ENCODE measurements around the gene HOXB3.

The HOXB3 gene

DNA sequence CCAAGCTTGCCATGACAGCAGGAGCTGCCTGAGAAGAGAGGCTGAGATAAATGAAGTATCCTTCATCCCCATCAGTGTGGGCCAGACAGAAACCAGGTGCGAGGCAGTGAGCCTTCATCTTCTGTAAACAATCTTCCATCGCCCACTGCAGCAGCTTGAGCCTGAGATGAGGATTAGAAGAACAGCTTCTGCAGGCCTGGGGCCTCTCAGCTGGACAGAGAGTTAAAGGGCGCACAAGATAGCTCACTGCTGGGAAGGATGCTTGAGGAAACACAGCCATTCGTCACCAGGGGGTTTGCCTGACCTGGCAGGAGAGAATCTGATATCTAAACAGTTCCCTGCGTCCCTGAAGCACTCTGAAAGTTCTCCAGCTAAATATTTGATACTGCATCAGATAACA, 86.3 kb downstream of the HOXB3 start:
- Mint-ChIP-seq H3K4me1 (ENCODE audit: low read depth) (peaks cover 17% of the 10 kb centered on the region), H3K9me3 (no peaks in the 10 kb centered on the region), H3K27ac (no peak overlapping the region), H3K4me3 (no peak overlapping the region), H3K27me3 (peaks cover 25% of the 10 kb centered on the region), H3K36me3 (ENCODE audit: low read depth) (no peaks in the 10 kb centered on the region)

DNA sequence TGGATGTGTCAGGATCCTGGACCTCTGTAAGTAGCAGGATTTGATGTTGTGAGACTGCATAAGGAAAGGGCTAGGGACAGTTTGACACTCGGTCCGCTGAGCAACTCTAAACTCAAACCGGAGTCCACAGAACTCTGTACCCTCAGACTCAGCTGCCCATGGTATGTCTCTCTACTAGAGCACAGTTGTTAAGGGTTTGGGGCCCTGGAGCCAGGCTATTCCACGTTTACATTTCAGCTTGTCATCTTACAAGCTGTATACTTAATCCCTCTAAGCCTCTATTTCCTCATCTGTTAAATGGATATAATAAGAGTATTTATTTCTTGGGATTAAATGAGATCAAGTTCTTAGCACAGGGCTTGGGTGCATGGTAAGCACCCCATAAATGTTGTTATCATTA, 87.1 kb downstream of the HOXB3 start:
- Mint-ChIP-seq H3K4me1 (ENCODE audit: low read depth) (peaks cover 17% of the 10 kb centered on the region), H3K27ac (no peak overlapping the region), H3K27me3 (peaks cover 29% of the 10 kb centered on the region), H3K9me3 (no peaks in the 10 kb centered on the region), H3K4me3 (no peak overlapping the region), H3K36me3 (ENCODE audit: low read depth) (no peaks in the 10 kb centered on the region)

DNA sequence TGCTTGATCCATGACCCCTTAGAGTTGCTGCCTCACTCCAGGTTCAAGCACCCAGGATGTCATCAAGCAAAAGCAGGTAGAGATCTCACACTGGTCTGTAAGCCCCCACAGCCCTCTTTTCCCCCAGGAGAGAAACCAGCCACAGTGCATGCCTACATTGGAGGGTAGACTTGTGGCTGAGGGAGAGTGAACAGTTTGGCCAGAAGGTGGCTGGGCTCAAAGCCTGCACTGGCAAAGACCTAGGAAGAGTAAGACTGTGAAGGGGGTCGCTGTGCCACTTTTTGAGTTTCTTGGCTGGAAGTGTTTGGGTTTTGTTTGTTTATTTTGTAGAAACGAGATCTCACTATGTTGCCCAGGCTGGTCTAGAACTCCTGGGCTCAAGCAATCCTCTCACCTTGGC, 87.7 kb downstream of the HOXB3 start:
- H3K36me3 Mint-ChIP-seq (ENCODE audit: low read depth) = no peaks in the 10 kb centered on the region
- H3K27me3 Mint-ChIP-seq = peaks cover 35% of the 10 kb centered on the region
- no peak overlapping the region for H3K4me3 Mint-ChIP-seq
- H3K4me1 Mint-ChIP-seq (ENCODE audit: low read depth) = peaks cover 17% of the 10 kb centered on the region
- no peaks in the 10 kb centered on the region for H3K9me3 Mint-ChIP-seq
- no peak overlapping the region for H3K27ac Mint-ChIP-seq

DNA sequence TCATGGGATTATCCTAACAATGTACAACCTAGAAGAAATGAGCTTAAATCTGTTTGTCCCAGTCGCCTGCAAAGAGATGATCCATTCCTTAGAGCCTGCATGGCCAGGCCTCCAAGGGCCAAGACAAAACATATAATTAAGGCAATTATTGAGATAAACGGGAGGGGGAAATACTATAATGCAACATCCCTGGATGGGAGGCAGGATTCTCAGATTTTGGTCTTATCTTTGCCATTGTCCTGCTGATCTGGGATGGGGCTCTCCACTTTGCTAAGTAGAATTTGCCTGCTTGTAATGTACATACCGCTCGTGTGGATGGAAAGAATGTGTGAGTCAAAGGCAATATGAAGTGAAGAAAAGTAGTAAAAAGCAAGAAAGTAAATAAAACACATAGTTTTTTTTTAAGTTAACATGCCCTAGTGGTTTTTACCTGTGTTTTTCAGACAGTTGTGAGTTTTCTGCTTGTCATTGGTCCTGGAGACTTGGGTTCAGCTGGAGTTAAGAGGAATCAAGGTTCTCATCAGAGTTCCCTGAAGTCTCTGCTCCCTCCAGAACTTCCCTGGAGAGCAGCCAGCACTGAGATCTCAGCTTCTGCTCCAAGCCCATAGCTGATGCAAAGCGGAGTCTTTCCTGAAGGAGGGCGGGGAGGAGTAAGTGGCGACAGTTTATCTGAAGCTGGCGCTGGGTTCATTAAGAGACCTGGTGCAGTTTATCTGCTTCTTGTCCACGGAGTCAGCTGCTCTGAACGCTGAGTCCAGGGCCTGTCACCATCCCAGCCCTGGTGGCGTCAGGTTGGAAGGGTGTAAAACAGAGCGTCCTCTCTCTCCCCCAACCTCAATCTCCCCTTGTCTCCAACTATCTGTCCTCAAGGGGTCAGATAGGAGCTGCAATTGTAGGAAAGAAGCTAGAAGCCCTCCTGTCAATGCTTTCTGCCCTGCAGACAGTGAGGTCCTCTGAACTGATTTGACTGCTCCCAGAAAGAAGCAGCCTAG, 89.3 kb downstream of the HOXB3 start:
- no peak overlapping the region for H3K4me3 Mint-ChIP-seq
- no peak overlapping the region for H3K27ac Mint-ChIP-seq
- H3K9me3 Mint-ChIP-seq = no peaks in the 10 kb centered on the region
- peaks cover 43% of the 10 kb centered on the region for H3K27me3 Mint-ChIP-seq
- no peaks in the 10 kb centered on the region for H3K36me3 Mint-ChIP-seq (ENCODE audit: low read depth)
- peaks cover 8% of the 10 kb centered on the region for H3K4me1 Mint-ChIP-seq (ENCODE audit: low read depth)

DNA sequence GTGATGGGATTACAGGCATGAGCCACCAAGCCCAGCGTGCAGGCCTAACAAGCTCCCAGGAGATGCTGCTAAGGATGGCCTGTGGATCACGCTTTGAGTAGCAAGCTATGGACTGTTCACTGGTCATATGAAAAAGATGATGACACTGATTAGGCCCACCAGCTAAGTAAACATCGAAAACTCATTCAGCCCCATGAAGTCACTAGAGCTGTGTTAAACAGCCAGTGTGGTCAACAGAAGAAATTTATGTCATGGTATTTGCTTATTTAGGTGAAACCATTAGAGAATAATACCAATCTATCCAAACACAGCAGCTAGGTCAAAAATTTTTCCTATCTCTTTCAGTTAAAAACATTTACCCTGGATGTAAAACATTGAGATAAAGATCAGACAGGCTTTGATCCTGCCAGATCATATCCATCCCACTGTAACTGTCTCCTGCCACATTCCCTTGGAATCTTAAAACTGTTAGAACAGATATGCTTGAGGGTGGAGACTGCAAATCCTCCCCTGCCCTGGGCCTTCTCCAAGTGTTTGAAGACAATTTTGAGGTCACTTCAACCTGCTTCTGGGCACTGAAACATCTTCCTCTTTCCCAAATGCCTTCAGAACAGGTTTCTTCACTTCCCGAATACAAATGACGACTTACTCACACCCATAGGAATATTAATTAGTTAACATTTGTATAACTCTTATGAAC, 90.2 kb downstream of the HOXB3 start:
- no peak overlapping the region for H3K4me3 Mint-ChIP-seq
- H3K27me3 Mint-ChIP-seq = peaks cover 40% of the 10 kb centered on the region
- H3K4me1 Mint-ChIP-seq (ENCODE audit: low read depth) = no peaks in the 10 kb centered on the region
- no peak overlapping the region for H3K27ac Mint-ChIP-seq
- H3K36me3 Mint-ChIP-seq (ENCODE audit: low read depth) = no peaks in the 10 kb centered on the region
- H3K9me3 Mint-ChIP-seq = no peaks in the 10 kb centered on the region

DNA sequence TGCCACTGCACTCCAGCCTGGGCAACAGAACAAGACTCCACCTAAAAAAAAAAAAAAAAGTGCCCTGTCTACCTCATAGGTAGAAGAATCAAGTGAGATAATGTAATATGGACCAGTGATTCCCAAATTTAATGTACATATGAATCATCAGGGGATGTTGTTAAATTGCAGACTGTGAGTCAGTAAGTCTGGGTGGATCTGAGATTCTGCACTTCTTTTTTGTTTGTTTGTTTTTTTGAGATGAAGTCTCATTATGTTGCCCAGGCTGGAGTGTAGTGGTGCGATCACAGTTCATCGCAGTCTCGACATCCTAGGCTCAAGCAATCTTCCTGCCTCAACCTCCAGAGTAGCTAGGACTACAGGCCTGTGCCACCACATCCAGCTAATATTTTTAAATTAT, 90.8 kb downstream of the HOXB3 start:
- H3K36me3 Mint-ChIP-seq (ENCODE audit: low read depth) = no peaks in the 10 kb centered on the region
- no peak overlapping the region for H3K4me3 Mint-ChIP-seq
- H3K27ac Mint-ChIP-seq = no peak overlapping the region
- H3K9me3 Mint-ChIP-seq = no peaks in the 10 kb centered on the region
- peaks cover 46% of the 10 kb centered on the region for H3K27me3 Mint-ChIP-seq
- H3K4me1 Mint-ChIP-seq (ENCODE audit: low read depth) = no peaks in the 10 kb centered on the region
